GM10266 (cell line): ENCODE measurements around the gene FGFBP1.

ENCODE experiments used
- DNase-seq: peaks from one replicate; pipeline ENCODE4 v3.0.0; 2012; ENCODE audit errors: extremely low spot score
- CTCF ChIP-seq: IDR thresholded peaks from 2 replicates; pipeline ENCODE4 v1.5.1; 2012; ENCODE audit warnings: mild to moderate bottlenecking, low read depth; ENCODE audit not compliant: control insufficient read depth, insufficient read depth; ENCODE audit errors: missing control alignments

The FGFBP1 gene

GRCh38 chr4:15894393-15894792 lies 44.1 kb downstream of the FGFBP1 start:
- TF ChIP-seq CTCF: no peak
- DNase-seq: no peak

- DNase-seq: no peak
- TF ChIP-seq CTCF: no peak
Measured at GRCh38 chr4:15893962-15894361, 44.6 kb downstream of the FGFBP1 start.

GRCh38 chr4:15891312-15891711 lies 47.2 kb downstream of the FGFBP1 start:
- TF ChIP-seq CTCF: no peak
- no peak for DNase-seq

GRCh38 chr4:15890246-15890829 lies 48.2 kb downstream of the FGFBP1 start:
- TF ChIP-seq CTCF: no peak
- no peak for DNase-seq

- DNase-seq: no peak
- no peak for TF ChIP-seq CTCF
Measured at GRCh38 chr4:15888515-15888914, 50.0 kb downstream of the FGFBP1 start.
